Gastrocnemius medialis (tissue), 4 donors: ENCODE data around the gene IGFL2.

Experiments
- POLR2A ChIP-seq, 2 donors: fragments of 450-650 bp; IDR thresholded peaks; one replicate each; pipeline ENCODE4 v1.6.1; 2017; ENCODE audit warnings: antibody characterized with exemption in 2 of 2, mild to moderate bottlenecking in 2 of 2, moderate library complexity in 2 of 2
- TF ChIP-seq, protein P1 (sequence below), 5 experiments: fragments of 450-650 bp in 3 of 5; fragments of 200-600 bp in 2 of 5; sonication (generic) in 2 of 5; IDR thresholded peaks in 4 of 5; conservative IDR thresholded peaks in 1 of 5; 1 replicate in 4 of 5; 2 replicates in 1 of 5; pipeline ENCODE4 v1.5.1; 2016 to 2019; ENCODE audit warnings: antibody characterized with exemption in 5 of 5, mild to moderate bottlenecking in 3 of 5, moderate library complexity in 3 of 5

DNA sequence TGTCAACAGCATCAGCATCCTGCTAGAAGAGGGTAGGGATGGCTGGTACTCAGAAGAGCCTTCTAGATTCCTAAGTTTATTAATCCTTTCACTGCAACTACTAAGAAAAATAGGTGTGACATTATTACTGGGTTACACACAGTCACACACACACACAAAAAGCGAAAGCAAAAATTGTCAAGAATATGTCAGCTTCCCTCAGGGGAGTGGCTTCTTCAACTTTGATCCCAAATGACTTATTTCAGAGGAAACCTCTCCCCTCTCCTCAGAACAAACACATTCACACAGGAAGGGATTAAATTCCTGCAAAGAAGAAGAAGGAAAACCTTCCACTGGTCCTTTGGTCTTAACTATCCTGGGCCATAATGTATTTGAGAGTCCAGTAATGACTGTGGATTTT, 61.4 kb downstream of the IGFL2 start:
- TF ChIP-seq, protein P1, sequence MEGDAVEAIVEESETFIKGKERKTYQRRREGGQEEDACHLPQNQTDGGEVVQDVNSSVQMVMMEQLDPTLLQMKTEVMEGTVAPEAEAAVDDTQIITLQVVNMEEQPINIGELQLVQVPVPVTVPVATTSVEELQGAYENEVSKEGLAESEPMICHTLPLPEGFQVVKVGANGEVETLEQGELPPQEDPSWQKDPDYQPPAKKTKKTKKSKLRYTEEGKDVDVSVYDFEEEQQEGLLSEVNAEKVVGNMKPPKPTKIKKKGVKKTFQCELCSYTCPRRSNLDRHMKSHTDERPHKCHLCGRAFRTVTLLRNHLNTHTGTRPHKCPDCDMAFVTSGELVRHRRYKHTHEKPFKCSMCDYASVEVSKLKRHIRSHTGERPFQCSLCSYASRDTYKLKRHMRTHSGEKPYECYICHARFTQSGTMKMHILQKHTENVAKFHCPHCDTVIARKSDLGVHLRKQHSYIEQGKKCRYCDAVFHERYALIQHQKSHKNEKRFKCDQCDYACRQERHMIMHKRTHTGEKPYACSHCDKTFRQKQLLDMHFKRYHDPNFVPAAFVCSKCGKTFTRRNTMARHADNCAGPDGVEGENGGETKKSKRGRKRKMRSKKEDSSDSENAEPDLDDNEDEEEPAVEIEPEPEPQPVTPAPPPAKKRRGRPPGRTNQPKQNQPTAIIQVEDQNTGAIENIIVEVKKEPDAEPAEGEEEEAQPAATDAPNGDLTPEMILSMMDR (IDR thresholded peaks at IDR 0.05 in 4 of 5, conservative IDR thresholded peaks at IDR 0.05 in 1 of 5): no peak
- TF ChIP-seq POLR2A (IDR thresholded peaks at IDR 0.05): no peak
